Lower leg skin (tissue), 4 donors: ENCODE data around the gene CD180. TPM values are rescaled to one million over a fixed set of nuclear protein-coding genes. Genes with fewer than 3 reads are reported as not detected.

Source experiments
- DNase-seq, 2 donors: peaks; one replicate each; pipeline ENCODE4 v3.0.0-alpha.2; 2019; ENCODE audit warnings: low spot score in 2 of 2
- H3K4me3 ChIP-seq: fragments of 200-600 bp; sonication (generic); 2 replicates; pipeline ENCODE4 v1.5.1; 2017; ENCODE audit warnings: mild to moderate bottlenecking, low read depth; ENCODE audit not compliant: poor library complexity, severe bottlenecking
- POLR2A ChIP-seq, 2 donors: fragments of 450-650 bp; IDR thresholded peaks; one replicate each; pipeline ENCODE4 v1.6.1; 2016 to 2017; ENCODE audit warnings: antibody characterized with exemption in 2 of 2, mild to moderate bottlenecking in 1 of 2, moderate library complexity in 1 of 2
- WGBS, 2 donors: methylation state at CpG; one replicate each; pipeline ENCODE4 v1.1.5; 2018; 5-methylcytosine and 5-hydroxymethylcytosine counted together
- intact Hi-C: fragments of 100-400 bp; cut with DNase I; formaldehyde crosslinking; loops from one replicate; pipeline ENCODE4 v1.15.0; 2023; ENCODE audit warnings: low total_unique reads
- total RNA-seq, 4 donors: library from RNA; depleted of rRNA; stranded (reverse); fragments of >200 nt; gene quantifications; one replicate each; pipeline ENCODE4 v1.1.0, GENCODE V29; 2016
- TF ChIP-seq, protein P1 (sequence below), 3 donors: fragments of 450-650 bp; IDR thresholded peaks; one replicate each; pipeline ENCODE4 v1.5.1; 2016; ENCODE audit warnings: antibody characterized with exemption in 3 of 3, mild to moderate bottlenecking in 3 of 3, moderate library complexity in 2 of 3

The CD180 gene
- total RNA-seq, 4 donors from 2014 or later: 0.08 to 0.42 (median 0.27) TPM

DNA sequence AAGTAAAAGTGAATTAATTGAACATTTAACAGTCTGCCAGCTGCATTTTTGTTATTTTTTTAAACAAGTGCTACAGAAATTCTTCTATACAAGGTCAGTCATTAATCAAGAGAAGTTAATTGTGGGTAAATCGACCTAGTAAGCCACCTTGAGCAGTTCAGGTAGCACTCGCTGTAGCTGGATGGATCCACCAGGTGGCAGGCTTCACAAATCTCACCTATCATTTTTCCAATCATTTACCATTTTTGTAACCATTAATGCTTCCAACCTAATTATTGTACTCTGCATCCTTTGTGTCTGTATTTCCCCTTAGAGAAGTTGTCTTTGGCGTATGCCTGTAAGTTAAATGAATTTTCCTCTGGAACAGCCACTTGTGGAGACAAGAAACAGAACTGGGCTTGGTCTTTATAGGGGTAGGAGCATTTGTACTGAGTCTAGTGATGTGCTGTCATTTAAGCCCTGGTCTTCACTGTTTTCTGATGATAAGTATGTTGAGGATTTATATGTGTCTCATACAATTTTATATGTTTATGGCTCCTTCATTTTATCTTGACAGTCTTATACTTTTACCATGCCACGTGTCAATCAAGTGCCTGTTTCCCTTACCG is 39.5 kb downstream of the CD180 start:
- intact Hi-C loops: no loop called here
- no peak overlapping the region for H3K4me3 ChIP-seq
- 51 to 55% methylated on average over 5 of the region's 5 CpGs for WGBS, 2 donors
- no peak for DNase-seq
- TF ChIP-seq, protein P1, sequence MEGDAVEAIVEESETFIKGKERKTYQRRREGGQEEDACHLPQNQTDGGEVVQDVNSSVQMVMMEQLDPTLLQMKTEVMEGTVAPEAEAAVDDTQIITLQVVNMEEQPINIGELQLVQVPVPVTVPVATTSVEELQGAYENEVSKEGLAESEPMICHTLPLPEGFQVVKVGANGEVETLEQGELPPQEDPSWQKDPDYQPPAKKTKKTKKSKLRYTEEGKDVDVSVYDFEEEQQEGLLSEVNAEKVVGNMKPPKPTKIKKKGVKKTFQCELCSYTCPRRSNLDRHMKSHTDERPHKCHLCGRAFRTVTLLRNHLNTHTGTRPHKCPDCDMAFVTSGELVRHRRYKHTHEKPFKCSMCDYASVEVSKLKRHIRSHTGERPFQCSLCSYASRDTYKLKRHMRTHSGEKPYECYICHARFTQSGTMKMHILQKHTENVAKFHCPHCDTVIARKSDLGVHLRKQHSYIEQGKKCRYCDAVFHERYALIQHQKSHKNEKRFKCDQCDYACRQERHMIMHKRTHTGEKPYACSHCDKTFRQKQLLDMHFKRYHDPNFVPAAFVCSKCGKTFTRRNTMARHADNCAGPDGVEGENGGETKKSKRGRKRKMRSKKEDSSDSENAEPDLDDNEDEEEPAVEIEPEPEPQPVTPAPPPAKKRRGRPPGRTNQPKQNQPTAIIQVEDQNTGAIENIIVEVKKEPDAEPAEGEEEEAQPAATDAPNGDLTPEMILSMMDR (IDR thresholded peaks at IDR 0.05): no peak
- no peak for TF ChIP-seq POLR2A (IDR thresholded peaks at IDR 0.05)

DNA sequence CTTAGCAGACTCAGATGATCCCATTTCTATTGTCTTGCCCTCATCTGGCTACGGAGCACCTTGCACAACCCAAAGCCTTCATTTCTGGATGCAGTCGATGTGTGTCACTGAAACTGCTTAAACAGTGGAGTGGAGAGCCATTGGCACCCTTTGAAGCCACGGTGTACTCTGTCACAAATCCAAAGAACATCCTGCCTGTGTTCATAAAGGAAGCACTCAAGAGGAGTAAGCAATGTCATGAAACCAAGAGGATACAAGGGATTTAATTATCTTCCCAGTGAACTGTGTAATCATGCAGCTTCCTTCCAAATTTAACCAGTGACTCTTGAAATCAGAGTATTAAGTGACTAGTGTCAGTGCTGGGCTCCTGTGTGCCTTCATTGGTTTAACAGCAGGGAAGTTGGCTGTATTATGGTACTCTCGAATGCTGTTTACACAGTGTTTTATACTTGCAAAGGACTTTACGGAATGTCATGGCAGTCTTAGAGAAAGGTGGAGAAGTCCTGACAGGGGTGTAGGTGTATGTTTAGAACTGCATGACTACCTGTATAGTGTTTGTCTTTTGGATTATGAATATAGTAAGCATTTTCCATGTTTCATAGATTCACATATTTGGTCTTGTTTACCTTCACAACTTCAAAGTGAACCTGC is 41.9 kb downstream of the CD180 start:
- 69 to 70% methylated on average over 5 of the region's 5 CpGs for WGBS, 2 donors
- no peak for TF ChIP-seq POLR2A (IDR thresholded peaks at IDR 0.05)
- TF ChIP-seq, protein P1 (IDR thresholded peaks at IDR 0.05): no peak
- peak overlapping the region; percentile 5 for H3K4me3 ChIP-seq
- intact Hi-C loops: no loop called here
- DNase-seq: no peak

DNA sequence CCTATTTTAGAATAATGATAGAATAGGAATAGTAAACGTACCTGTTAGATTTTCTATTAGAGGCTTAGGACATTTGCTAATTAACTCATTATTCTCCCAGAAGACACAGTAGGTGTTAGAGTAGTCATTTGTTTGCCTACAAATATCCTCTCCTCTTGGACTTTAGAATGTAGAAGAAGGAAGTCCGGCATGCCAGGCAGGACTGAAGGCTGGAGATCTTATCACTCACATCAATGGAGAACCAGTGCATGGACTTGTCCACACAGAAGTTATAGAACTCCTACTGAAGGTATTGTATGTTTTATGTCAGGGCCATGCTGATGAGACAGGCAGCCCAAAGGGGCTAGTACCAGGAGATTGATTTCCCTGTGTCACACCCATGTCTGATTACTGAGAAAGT is 43.3 kb downstream of the CD180 start:
- no peak for TF ChIP-seq POLR2A (IDR thresholded peaks at IDR 0.05)
- TF ChIP-seq, protein P1 (IDR thresholded peaks at IDR 0.05): no peak
- WGBS, 2 donors: 80 to 86% methylated on average over 2 of the region's 2 CpGs
- intact Hi-C loops: no loop called here
- H3K4me3 ChIP-seq: no peak overlapping the region
- DNase-seq: no peak

DNA sequence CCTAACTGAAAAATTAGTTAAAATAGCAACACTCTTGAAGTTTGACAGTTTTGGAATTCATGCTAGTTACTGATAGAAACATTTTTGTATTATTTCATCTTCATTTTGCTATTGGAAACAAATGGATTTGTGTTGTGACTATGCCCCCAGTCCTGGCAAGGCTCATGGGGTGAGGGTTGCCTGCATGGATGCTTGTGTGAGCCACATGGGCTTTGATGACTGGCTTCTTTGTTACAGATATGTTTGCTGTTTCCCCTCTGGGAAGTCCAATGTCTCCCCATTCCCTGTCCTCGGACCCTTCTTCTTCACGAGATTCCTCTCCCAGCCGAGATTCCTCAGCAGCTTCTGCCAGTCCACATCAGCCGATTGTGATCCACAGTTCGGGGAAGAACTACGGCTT is 44.2 kb downstream of the CD180 start:
- H3K4me3 ChIP-seq: no peak overlapping the region
- DNase-seq: no peak
- intact Hi-C loops: no loop called here
- 91 to 96% methylated on average over 6 of the region's 6 CpGs for WGBS, 2 donors
- TF ChIP-seq, protein P1 (IDR thresholded peaks at IDR 0.05): no peak
- TF ChIP-seq POLR2A (IDR thresholded peaks at IDR 0.05): no peak

DNA sequence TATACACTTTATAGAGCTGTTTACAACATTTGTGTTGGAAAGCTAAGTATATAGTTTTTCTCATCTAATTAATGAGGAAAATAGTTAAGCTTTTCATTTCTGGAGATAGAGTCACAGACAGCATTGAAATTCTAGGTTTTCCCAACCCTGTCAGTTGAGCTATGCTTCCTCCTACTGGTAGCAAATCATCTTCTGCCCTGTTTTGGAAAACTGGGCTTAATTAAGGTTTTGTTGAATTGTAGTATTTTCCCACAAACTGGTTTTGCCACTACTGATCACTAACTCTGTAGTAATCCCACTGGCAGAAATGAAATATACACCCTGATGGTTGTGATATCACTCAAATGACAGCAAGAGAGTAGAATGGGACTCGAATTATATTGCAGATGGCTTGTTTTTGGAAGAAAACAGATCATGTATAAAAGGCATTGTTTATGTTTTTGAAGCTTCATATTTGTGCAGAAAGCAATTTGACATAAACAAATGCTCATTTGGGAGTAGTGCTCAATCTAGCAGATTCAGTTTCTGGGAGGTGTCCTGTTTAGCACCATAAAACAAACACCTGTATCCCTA is 46.6 kb downstream of the CD180 start:
- WGBS, 2 donors: 37 to 63% methylated on average over 1 of the region's 1 CpG
- DNase-seq: no peak
- TF ChIP-seq, protein P1 (IDR thresholded peaks at IDR 0.05): no peak
- TF ChIP-seq POLR2A (IDR thresholded peaks at IDR 0.05): no peak

More for the DNA sequence above, 46.6 kb downstream of the CD180 start:
- intact Hi-C loops: no loop called here
- H3K4me3 ChIP-seq: no peak overlapping the region
